GM20000 (cell line): Measurements from ENCODE around the gene NSD2.

Experiments
- DNase-seq: peaks from one replicate; pipeline ENCODE4 v3.0.0; 2012; ENCODE audit warnings: low spot score
- CTCF ChIP-seq: IDR thresholded peaks from 2 replicates; pipeline ENCODE4 v1.5.1; 2012; ENCODE audit warnings: mild to moderate bottlenecking, control low read depth; ENCODE audit errors: extremely low read depth, missing control alignments

NSD2 gene

GRCh38 chr4:1826531-1827350 lies 44.5 kb upstream of the NSD2 start:
- no peak for DNase-seq
- TF ChIP-seq CTCF = no peak

- no peak for DNase-seq
- no peak for TF ChIP-seq CTCF
Measured at GRCh38 chr4:1830234-1830633, 41.0 kb upstream of the NSD2 start.

- no peak for TF ChIP-seq CTCF
- no peak for DNase-seq
Measured at GRCh38 chr4:1830642-1831228, 40.5 kb upstream of the NSD2 start.

GRCh38 chr4:1831331-1831730 lies 39.9 kb upstream of the NSD2 start:
- no peak for DNase-seq
- no peak for TF ChIP-seq CTCF

- DNase-seq = no peak
- TF ChIP-seq CTCF = no peak
Measured at GRCh38 chr4:1832690-1833089, 38.5 kb upstream of the NSD2 start.

- DNase-seq = no peak
- no peak for TF ChIP-seq CTCF
Measured at GRCh38 chr4:1833307-1834046, 37.7 kb upstream of the NSD2 start.
